GM19397 (cell line): ENCODE results near the gene DAPK2.
"Not testable (repeated sequence)": the region's sequence is repeated elsewhere in the genome, so short reads cannot be mapped to it uniquely, and the experiment has no call there.

Source experiments
- ATAC-seq: cut with Tn5 transposase; IDR thresholded peaks from one replicate; pipeline ENCODE4 v1.9.1; 2021; ENCODE audit warnings: mild to moderate bottlenecking, moderate library complexity; ENCODE audit not compliant: unreplicated experiment

DAPK2 gene

GRCh38 chr15:63899606-63900005, 146.7 kb downstream of the DAPK2 start:
- ATAC-seq, result not testable (repeated sequence)

- ATAC-seq, result no peak
Measured at GRCh38 chr15:63899193-63899592, 147.1 kb downstream of the DAPK2 start.

GRCh38 chr15:63896336-63897115, 149.8 kb downstream of the DAPK2 start:
- peak; percentile 60 for ATAC-seq

GRCh38 chr15:63895787-63896218, 150.5 kb downstream of the DAPK2 start:
- no peak for ATAC-seq

- no peak for ATAC-seq
Measured at GRCh38 chr15:63895194-63895593, 151.1 kb downstream of the DAPK2 start.

GRCh38 chr15:63894662-63894949, 151.7 kb downstream of the DAPK2 start:
- no peak for ATAC-seq

- no peak for ATAC-seq
Measured at GRCh38 chr15:63893866-63894661, 152.2 kb downstream of the DAPK2 start.

- peak; percentile 38 for ATAC-seq
Measured at GRCh38 chr15:63892794-63893441, 153.4 kb downstream of the DAPK2 start.

GRCh38 chr15:63891768-63892133, 154.5 kb downstream of the DAPK2 start:
- no peak for ATAC-seq

GRCh38 chr15:63891079-63891767, 155.1 kb downstream of the DAPK2 start:
- no peak for ATAC-seq

GRCh38 chr15:63890617-63891016, 155.7 kb downstream of the DAPK2 start:
- no peak for ATAC-seq

- no peak for ATAC-seq
Measured at GRCh38 chr15:63889831-63890230, 156.5 kb downstream of the DAPK2 start.

- ATAC-seq, result no peak
Measured at GRCh38 chr15:63888823-63889222, 157.5 kb downstream of the DAPK2 start.

- no peak for ATAC-seq
Measured at GRCh38 chr15:63888146-63888545, 158.1 kb downstream of the DAPK2 start.

GRCh38 chr15:63887630-63888029, 158.7 kb downstream of the DAPK2 start:
- ATAC-seq, result no peak

- ATAC-seq, result no peak
Measured at GRCh38 chr15:63884953-63885352, 161.3 kb downstream of the DAPK2 start.

- ATAC-seq, result no peak
Measured at GRCh38 chr15:63881431-63881830, 164.9 kb downstream of the DAPK2 start.

- no peak for ATAC-seq
Measured at GRCh38 chr15:63880744-63881143, 165.5 kb downstream of the DAPK2 start.

GRCh38 chr15:63879995-63880394, 166.3 kb downstream of the DAPK2 start:
- ATAC-seq, result no peak

- no peak for ATAC-seq
Measured at GRCh38 chr15:63879211-63879610, 167.1 kb downstream of the DAPK2 start.

- ATAC-seq, result no peak
Measured at GRCh38 chr15:63877713-63878271, 168.5 kb downstream of the DAPK2 start.
